Frontal cortex (tissue), 4 donors: Measurements from ENCODE around the gene COX6A1. TPM values are rescaled to one million over a fixed set of nuclear protein-coding genes. Genes with fewer than 3 reads are reported as not detected.
"Not testable (repeated sequence)": the region's sequence is repeated elsewhere in the genome, so short reads cannot be mapped to it uniquely, and the experiment has no call there.

Source experiments
- DNase-seq, 2 donors: peaks; one replicate each; pipeline ENCODE4 v3.0.0; 2012; ENCODE audit warnings: low spot score in 2 of 2
- FAIRE-seq: peaks from 2 replicates; lab custom pipeline; 2012; peaks lifted over from hg19 to GRCh38; lab: Jason Lieb, UNC
- total RNA-seq: library from RNA; depleted of rRNA; stranded (reverse); fragments of >200 nt; gene quantifications from one replicate; pipeline ENCODE4 v1.2.3, GENCODE V29; 2014
- donor health status: control.
- donor health status: control.
- donor health status: control.

COX6A1 gene
- total RNA-seq, 1 donor from 2014 or later, result 489 TPM

- FAIRE-seq, result no peak
- no peak for DNase-seq
Observed at GRCh38 chr12:120463712-120464111, 25.8 kb downstream of the COX6A1 start.

- no peak for DNase-seq
- no peak for FAIRE-seq
Observed at GRCh38 chr12:120465756-120466155, 27.8 kb downstream of the COX6A1 start.

GRCh38 chr12:120466560-120467315, 28.8 kb downstream of the COX6A1 start:
- no peak for DNase-seq
- FAIRE-seq, result no peak

- no peak for FAIRE-seq
- DNase-seq, result no peak
Observed at GRCh38 chr12:120467439-120467838, 29.5 kb downstream of the COX6A1 start.

GRCh38 chr12:120468325-120468820, 30.5 kb downstream of the COX6A1 start:
- FAIRE-seq (no peak), DNase-seq (peak in 1 of 2 donors; percentile 17)

- FAIRE-seq (no peak), DNase-seq (peak; percentile 74 to 82)
Observed at GRCh38 chr12:120468821-120469449, 31.0 kb downstream of the COX6A1 start.

GRCh38 chr12:120469450-120470149, 31.7 kb downstream of the COX6A1 start, which contains the start of gene SRSF9:
Gene SRSF9, minus strand, starts transcription at chr12:120469748. Its CDS starts 139 bp downstream, at chr12:120469609.
- FAIRE-seq, result no peak
- DNase-seq, result peak; percentile 98 to 99

- DNase-seq, result no peak
- FAIRE-seq, result no peak
Observed at GRCh38 chr12:120470150-120470784, 32.4 kb downstream of the COX6A1 start.

- FAIRE-seq, result no peak
- no peak for DNase-seq
Observed at GRCh38 chr12:120472521-120472920, 34.6 kb downstream of the COX6A1 start.

- FAIRE-seq (no peak), DNase-seq (no peak)
Observed at GRCh38 chr12:120473807-120474615, 36.1 kb downstream of the COX6A1 start.

- peak in 1 of 2 donors; percentile 49 for DNase-seq
Observed at GRCh38 chr12:120474616-120474960, 36.7 kb downstream of the COX6A1 start.

GRCh38 chr12:120475643-120476042, 37.7 kb downstream of the COX6A1 start:
- no peak for DNase-seq
- FAIRE-seq, result no peak

More at GRCh38 chr12:120474616-120474960, 36.7 kb downstream of the COX6A1 start:
- no peak for FAIRE-seq

GRCh38 chr12:120479458-120479857, 41.5 kb downstream of the COX6A1 start:
- no peak for DNase-seq
- no peak for FAIRE-seq

- DNase-seq, result no peak
- FAIRE-seq, result no peak
Observed at GRCh38 chr12:120480211-120480610, 42.3 kb downstream of the COX6A1 start.

GRCh38 chr12:120481022-120481767, 43.3 kb downstream of the COX6A1 start:
- no peak for DNase-seq
- FAIRE-seq, result no peak

GRCh38 chr12:120483621-120484020, 45.7 kb downstream of the COX6A1 start:
- DNase-seq (no peak), FAIRE-seq (no peak)

- FAIRE-seq (no peak), DNase-seq (no peak)
Observed at GRCh38 chr12:120485961-120486881, 48.3 kb downstream of the COX6A1 start.

- FAIRE-seq, DNase-seq: not testable (repeated sequence)
Observed at GRCh38 chr12:120487552-120487951, 49.6 kb downstream of the COX6A1 start.
